Heart left ventricle (tissue), 16 donors: ENCODE data around the gene ANO2. TPM values are rescaled to one million over a fixed set of nuclear protein-coding genes. Genes with fewer than 3 reads are reported as not detected.

Source experiments
- ATAC-seq, 4 donors: fragments of 200-7000 bp; cut with Tn5 transposase; one replicate each; pipeline ENCODE4 v1.9.1; 2020 to 2022; ENCODE audit warnings: moderate library complexity in 4 of 4, mild to moderate bottlenecking in 3 of 4, moderate number of reproducible peaks in 1 of 4
- DNase-seq, 5 donors: peaks; one replicate each; pipeline ENCODE4 v3.0.0-alpha.2; 2020
- H3K27ac ChIP-seq, 12 donors: fragments of 200-600 bp; sonication (generic) in 4 of 12; one replicate each; pipeline versions ENCODE4 v1.5.0 to v1.8.0; 2016 to 2022; ENCODE audit warnings: mild to moderate bottlenecking in 2 of 12
- H3K27me3 ChIP-seq, 9 donors: fragments of 200-600 bp; sonication (generic) in 2 of 9; one replicate each; pipeline versions ENCODE4 v1.5.1 to v1.8.0; 2016 to 2022; ENCODE audit warnings: mild to moderate bottlenecking in 3 of 9
- H3K36me3 ChIP-seq, 9 donors: fragments of 200-600 bp; sonication (generic) in 2 of 9; one replicate each; pipeline versions ENCODE4 v1.5.0 to v1.8.0; 2018 to 2022; ENCODE audit warnings: mild to moderate bottlenecking in 2 of 9
- H3K4me1 ChIP-seq, 12 donors: fragments of 200-600 bp; sonication (generic) in 4 of 12; one replicate each; pipeline versions ENCODE4 v1.5.0 to v1.8.0; 2016 to 2022; ENCODE audit warnings: mild to moderate bottlenecking in 3 of 12
- H3K4me3 ChIP-seq, 12 donors: fragments of 200-600 bp; sonication (generic) in 4 of 12; one replicate each; pipeline versions ENCODE4 v1.5.0 to v1.8.0; 2017 to 2022; ENCODE audit warnings: mild to moderate bottlenecking in 9 of 12, moderate library complexity in 4 of 12
- H3K9me3 ChIP-seq, 12 donors: fragments of 200-600 bp; sonication (generic) in 4 of 12; one replicate each; pipeline versions ENCODE4 v1.5.0 to v1.8.0; 2016 to 2022; ENCODE audit warnings: mild to moderate bottlenecking in 1 of 12
- POLR2A ChIP-seq, 2 donors: fragments of 450-650 bp; IDR thresholded peaks; one replicate each; pipeline ENCODE4 v1.6.1; 2017; ENCODE audit warnings: antibody characterized with exemption in 2 of 2, mild to moderate bottlenecking in 2 of 2, moderate library complexity in 2 of 2
- WGBS, 4 donors: extraction: QIAGEN DNeasy Blood & Tissue Kit in 2 of 4; methylation state at CpG; one replicate each; pipeline versions ENCODE4 v1.1.5 to v1.1.7; 2013 to 2018; 5-methylcytosine and 5-hydroxymethylcytosine counted together
- intact Hi-C, 10 donors: fragments of 100-400 bp; cut with DNase I; formaldehyde crosslinking; loops; one replicate each; pipeline versions ENCODE4 v1.11.1 to v1.14.2; 2022
- polyA plus RNA-seq, 2 donors: library from polyadenylated mRNA; stranded (reverse); fragments of 200-250 nt; gene quantifications; one replicate each; pipeline ENCODE4 v1.2.3, GENCODE V29; 2013
- total RNA-seq, 9 donors: library from RNA; depleted of rRNA in 2 of 9; stranded (reverse); fragments of >200 nt in 2 of 9; fragmentation: NEBNext Ultra II Directional in 3 of 9; extraction: Animal tissue kit (Norgen Biotek cat#: 25700) in 3 of 9; gene quantifications; one replicate each; pipeline versions ENCODE4 v1.1.0 to v1.2.4, GENCODE V29; 2016 to 2023
- TF ChIP-seq, protein P1 (sequence below), 12 donors: fragments of 200-600 bp; sonication (generic) in 4 of 12; IDR thresholded peaks; one replicate each; pipeline versions ENCODE4 v1.5.0 to v1.8.0; 2018 to 2022; ENCODE audit warnings: antibody characterized with exemption in 12 of 12, mild to moderate bottlenecking in 5 of 12
- donor health status: ischemic (EF 13 %, LVEDD 7.1; RV severe dilation, severe dysfunction).
- donor health status: healthy with polysubstance abuse.
- donor health status: DM: no; HTN: yes; CAD: no.
- donor health status: DM: no; HTN: no; CAD: no.
- donor health status: ischemic (EF 25% LVEDD 6.9; RV normal size, moderate dysfunction).
- donor health status: ischemic (EF 25% LVEDD 5.7; RV mildly dilated, moderate dysfunction).
- donor health status: healthy.
- donor health status: DM: yes; HTN: yes; CAD: no.
- donor health status: ischemic (EF 35%, LVEDD 5.7; RV mildly dilated, moderate dysfunction).
- donor health status: nonischemic (EF 11% LVEDD 7.7; RV severe dilation, severe dysfunction).
- donor health status: DM: yes; HTN: yes; CAD: no.
- donor health status: PGD.
- donor health status: ischemic (EF 29% LVEDD 5.4; RV normal size, mild dysfunction).
- donor health status: nonischemic (EF 23%, LVEDD 6.1; RV moderate dilation, normal function).

Gene ANO2
- total and polyA plus RNA-seq, 11 donors: 3.4 to 19.4 (median 9.4) TPM

DNA sequence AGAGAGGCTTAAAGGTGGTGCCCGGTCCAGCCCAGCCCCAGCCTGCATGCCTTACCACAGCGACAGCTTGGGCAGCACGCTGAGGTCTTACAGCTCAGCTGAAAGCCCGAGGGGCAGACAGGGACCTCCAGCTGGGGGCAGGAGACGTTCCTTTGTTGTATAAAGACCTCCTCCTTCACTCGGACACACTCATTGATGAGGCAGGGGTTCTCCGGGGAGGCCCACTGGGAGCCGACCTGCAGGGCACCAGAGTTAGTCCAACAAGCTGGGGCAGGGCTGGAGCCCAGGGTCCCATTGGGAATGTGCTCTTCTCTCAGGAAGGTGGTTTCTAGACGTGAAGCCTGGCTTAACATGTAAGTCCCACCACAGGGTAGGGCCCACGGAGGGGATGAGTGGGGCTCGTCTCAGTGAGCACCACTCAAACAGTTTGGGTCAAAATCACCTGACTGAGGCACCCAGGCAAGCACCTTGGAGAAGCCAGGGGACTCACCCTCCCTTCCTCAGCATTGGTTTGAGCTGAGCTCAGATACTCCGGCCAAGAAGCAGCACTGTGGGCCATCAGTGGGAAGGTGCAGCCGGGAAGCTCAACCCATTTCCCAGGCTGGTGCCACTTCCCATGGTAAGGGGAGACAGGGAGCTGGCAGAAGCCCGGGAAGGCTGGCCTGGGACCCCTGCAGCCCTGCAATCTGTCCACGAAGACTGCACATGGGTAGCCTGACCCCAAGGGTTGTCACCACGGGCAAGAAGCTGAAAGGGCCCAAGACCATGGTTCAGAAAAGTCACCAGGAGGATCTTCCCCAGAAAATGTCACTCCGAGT, 24.3 kb upstream of the ANO2 start:
- H3K27ac ChIP-seq: no peak overlapping the region
- H3K9me3 ChIP-seq: no peaks in the 10 kb centered on the region
- peaks cover 0 to 84% (median 31%) of the 10 kb centered on the region in 9 donors for H3K36me3 ChIP-seq
- H3K27me3 ChIP-seq: peaks cover 0 to 7% (median 0%) of the 10 kb centered on the region in 9 donors
- no peak for TF ChIP-seq POLR2A (IDR thresholded peaks at IDR 0.05)
- TF ChIP-seq, protein P1, sequence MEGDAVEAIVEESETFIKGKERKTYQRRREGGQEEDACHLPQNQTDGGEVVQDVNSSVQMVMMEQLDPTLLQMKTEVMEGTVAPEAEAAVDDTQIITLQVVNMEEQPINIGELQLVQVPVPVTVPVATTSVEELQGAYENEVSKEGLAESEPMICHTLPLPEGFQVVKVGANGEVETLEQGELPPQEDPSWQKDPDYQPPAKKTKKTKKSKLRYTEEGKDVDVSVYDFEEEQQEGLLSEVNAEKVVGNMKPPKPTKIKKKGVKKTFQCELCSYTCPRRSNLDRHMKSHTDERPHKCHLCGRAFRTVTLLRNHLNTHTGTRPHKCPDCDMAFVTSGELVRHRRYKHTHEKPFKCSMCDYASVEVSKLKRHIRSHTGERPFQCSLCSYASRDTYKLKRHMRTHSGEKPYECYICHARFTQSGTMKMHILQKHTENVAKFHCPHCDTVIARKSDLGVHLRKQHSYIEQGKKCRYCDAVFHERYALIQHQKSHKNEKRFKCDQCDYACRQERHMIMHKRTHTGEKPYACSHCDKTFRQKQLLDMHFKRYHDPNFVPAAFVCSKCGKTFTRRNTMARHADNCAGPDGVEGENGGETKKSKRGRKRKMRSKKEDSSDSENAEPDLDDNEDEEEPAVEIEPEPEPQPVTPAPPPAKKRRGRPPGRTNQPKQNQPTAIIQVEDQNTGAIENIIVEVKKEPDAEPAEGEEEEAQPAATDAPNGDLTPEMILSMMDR (IDR thresholded peaks at IDR 0.05): no peak
- 84 to 87% (median 85%) methylated on average over 13 to 17 of the region's 17 CpGs for WGBS, 4 donors
- intact Hi-C loops: no loop called here
- peaks cover 0 to 15% (median 4%) of the 10 kb centered on the region in 12 donors for H3K4me1 ChIP-seq
- H3K4me3 ChIP-seq: no peak overlapping the region
- DNase-seq (no peak), ATAC-seq (no peak)

DNA sequence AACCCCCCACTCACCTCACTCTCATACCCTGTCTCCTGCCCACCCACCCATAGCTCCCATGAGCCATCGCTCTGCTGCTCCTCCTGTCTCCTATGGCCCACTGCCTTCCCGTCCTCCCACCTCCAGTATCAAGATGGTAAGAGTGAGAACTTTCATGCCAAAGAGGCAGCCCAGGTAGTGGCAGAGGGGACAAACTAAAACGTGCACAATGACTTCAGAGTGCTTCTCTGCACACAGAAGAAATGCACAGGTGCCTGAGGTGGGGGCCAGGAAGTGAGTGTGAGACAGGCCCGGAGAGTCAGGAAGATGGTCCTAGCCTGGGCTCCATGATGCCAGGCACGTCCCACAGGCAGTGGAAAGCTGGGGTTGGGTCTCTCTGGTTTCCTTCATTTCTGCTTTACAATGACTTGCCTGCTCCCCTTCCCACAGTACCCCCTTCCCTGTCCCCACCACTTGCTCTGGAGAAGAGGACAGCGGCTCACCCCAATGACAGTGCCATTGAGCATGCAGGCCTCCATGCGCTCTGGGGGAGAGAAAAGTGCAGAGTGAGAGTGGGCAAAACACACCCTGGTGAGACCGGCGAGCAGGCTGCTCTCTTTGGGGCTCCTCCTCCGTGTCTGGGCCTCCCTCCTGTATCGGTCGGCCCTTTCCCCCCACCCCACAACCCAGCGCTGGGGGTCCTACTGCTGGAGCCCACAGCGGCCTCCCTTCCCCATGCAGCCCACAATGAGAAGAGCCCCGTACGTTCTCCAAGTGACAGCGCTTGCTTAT, 22.8 kb upstream of the ANO2 start:
- Histone ChIP-seq H3K36me3 (peaks cover 0 to 81% (median 31%) of the 10 kb centered on the region in 9 donors), H3K27me3 (peaks cover 0 to 7% (median 0%) of the 10 kb centered on the region in 9 donors), H3K9me3 (no peaks in the 10 kb centered on the region), H3K4me3 (no peak overlapping the region), H3K27ac (no peak overlapping the region), H3K4me1 (peaks cover 0 to 7% (median 0%) of the 10 kb centered on the region in 12 donors)
- TF ChIP-seq, protein P1 (IDR thresholded peaks at IDR 0.05): no peak
- no peak for TF ChIP-seq POLR2A (IDR thresholded peaks at IDR 0.05)
- ATAC-seq (no peak), DNase-seq (no peak)
- WGBS, 4 donors: 91 to 95% (median 92%) methylated on average over 17 of the region's 17 CpGs
- intact Hi-C loops: no loop called here

DNA sequence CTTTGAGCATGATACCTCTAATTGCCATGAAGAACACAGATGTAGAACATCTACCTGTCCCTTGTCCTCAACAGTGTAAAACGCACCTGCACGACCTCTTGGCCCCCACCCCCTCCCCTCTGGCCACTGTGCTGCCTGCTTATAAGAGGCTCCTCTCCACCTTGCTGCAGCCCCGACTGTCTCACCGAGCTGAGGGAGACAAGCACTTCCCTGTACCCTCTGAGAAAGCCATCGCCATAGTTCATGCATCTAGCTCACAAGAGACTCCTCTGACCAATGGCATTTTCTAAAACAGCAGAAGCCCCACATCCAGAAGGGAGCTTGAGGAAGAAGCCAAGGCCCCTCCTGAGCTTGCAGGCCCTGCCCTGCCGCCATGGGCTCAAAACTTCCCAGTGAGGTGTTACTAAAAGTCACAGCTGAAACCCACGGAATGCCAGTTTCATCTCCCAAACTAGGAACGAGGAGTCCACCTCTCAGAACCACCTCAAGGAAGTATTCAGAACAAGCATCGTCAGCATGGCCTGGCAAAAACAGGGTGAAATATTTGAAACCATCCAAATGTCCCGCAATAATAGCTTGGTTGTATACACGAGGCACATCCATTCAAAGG, 21.5 kb upstream of the ANO2 start:
- Histone ChIP-seq H3K9me3 (no peaks in the 10 kb centered on the region), H3K4me3 (no peak overlapping the region), H3K4me1 (peaks cover 0 to 7% (median 0%) of the 10 kb centered on the region in 12 donors), H3K27me3 (peaks cover 0 to 7% (median 0%) of the 10 kb centered on the region in 9 donors), H3K27ac (no peak overlapping the region), H3K36me3 (peaks cover 0 to 72% (median 31%) of the 10 kb centered on the region in 9 donors)
- WGBS, 4 donors: 80 to 87% (median 84%) methylated on average over 11 of the region's 11 CpGs
- intact Hi-C loops: no loop called here
- TF ChIP-seq, protein P1 (IDR thresholded peaks at IDR 0.05): no peak
- TF ChIP-seq POLR2A (IDR thresholded peaks at IDR 0.05): no peak
- DNase-seq (no peak), ATAC-seq (no peak)
